GM10266 (cell line): ENCODE results near the gene ADGRV1.
"Not testable (repeated sequence)": the region's sequence is repeated elsewhere in the genome, so short reads cannot be mapped to it uniquely, and the experiment has no call there.

ENCODE experiments used
- DNase-seq: peaks from one replicate; pipeline ENCODE4 v3.0.0; 2012; ENCODE audit errors: extremely low spot score
- CTCF ChIP-seq: IDR thresholded peaks from 2 replicates; pipeline ENCODE4 v1.5.1; 2012; ENCODE audit warnings: mild to moderate bottlenecking, low read depth; ENCODE audit not compliant: control insufficient read depth, insufficient read depth; ENCODE audit errors: missing control alignments

The ADGRV1 gene

GRCh38 chr5:90575712-90576111, 17.1 kb downstream of the ADGRV1 start:
- TF ChIP-seq CTCF, result no peak
- DNase-seq, result no peak

- not testable (repeated sequence) for DNase-seq
Observed at GRCh38 chr5:90576566-90576965, 18.0 kb downstream of the ADGRV1 start.

- DNase-seq, result not testable (repeated sequence)
Observed at GRCh38 chr5:90579905-90580304, 21.3 kb downstream of the ADGRV1 start.

DNA sequence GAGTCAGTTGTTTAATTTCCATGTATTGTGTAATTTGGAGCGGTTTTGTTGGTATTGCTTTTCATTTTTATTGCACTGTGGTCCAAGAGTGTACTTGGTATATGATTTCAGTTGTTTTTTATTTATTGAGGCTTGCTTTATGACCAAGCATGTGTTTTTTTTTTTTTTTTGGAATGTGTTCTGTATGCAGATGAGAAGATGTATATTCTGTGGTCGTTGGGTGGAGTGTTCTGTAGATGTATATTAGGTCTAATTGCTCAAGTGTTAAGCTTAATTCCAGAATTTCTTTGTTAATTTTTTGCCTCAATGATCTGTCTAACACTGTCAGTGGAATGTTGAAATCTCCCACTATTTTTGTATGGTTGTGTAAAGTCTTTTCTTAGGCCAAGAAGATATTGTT, 23.4 kb downstream of the ADGRV1 start:
- no peak for DNase-seq
- no peak for TF ChIP-seq CTCF

- TF ChIP-seq CTCF, result no peak
- no peak for DNase-seq
Observed at GRCh38 chr5:90585337-90585986, 26.9 kb downstream of the ADGRV1 start.

GRCh38 chr5:90586469-90586868, 27.9 kb downstream of the ADGRV1 start:
- TF ChIP-seq CTCF, result no peak
- no peak for DNase-seq

DNA sequence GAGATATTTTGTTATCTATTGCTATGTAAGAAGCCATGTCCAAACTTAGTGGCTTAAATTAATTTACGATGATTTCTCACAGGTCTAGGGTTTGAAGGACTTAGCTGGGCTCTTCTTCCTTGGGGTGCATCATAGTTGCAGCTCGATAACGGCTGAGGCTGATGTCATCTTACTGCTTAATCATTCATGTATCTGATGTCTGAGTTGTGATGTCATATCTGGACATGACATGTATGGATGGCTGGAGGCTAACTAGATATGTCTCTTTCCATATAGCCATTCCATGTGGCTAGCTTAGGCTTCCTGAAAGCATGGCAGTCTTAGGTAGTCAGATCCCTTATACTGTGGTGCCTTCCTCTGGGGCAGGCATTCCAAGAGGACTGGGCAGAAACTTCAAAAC, 31.6 kb downstream of the ADGRV1 start:
- no peak for DNase-seq
- TF ChIP-seq CTCF, result no peak

GRCh38 chr5:90593083-90593482, 34.5 kb downstream of the ADGRV1 start:
- DNase-seq, result not testable (repeated sequence)

DNA sequence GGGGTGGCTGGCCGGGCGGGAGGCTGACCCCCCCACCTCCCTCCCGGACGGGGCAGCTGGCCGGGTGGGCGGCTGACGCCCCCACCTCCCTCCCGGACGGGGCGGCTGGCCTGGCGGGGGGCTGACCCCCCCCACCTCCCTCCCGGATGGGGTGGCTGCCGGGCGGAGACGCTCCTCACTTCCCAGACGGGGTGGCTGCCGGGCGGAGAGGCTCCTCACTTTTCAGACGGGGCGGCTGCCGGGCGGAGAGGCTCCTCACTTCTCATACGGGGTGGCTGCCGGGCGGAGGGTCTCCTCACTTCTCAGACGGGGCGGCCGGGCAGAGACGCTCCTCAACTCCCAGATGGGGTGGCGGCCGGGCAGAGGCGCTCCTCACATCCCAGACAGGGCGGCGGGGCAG, 37.2 kb downstream of the ADGRV1 start:
- not testable (repeated sequence) for DNase-seq

GRCh38 chr5:90598293-90598692, 39.7 kb downstream of the ADGRV1 start:
- no peak for TF ChIP-seq CTCF
- DNase-seq, result no peak

DNA sequence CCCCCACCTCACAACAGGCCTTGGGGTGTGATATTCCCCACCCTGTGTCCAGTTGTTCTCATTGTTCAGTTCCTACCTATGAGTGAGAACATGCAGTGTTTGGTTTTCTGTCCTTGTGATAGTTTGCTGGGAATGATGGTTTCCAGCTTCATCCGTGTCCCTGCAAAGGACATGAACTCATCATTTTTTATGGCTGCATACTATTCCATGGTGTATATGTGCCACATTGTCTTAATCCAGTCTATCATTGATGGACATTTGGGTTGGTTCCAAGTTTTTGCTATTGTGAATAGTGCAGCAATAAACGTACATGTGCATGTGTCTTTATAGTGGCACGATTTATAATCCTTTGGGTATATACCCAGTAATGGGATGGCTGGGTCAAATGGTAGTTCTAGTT, 41.7 kb downstream of the ADGRV1 start:
- not testable (repeated sequence) for DNase-seq
